Tibial artery (tissue), 4 donors: ENCODE data around the gene FANCB.
A peak's percentile ranks its signal among the peaks of the same experiment; 100 is the strongest.

ENCODE experiments used
- DNase-seq, 2 donors: peaks; one replicate each; pipeline ENCODE4 v3.0.0-alpha.2; 2019
- H3K27ac ChIP-seq, 2 donors: fragments of 200-600 bp; sonication (generic) in 1 of 2; 1 replicate in 1 of 2; 2 replicates in 1 of 2; pipeline ENCODE4 v1.5.1; 2018 to 2019; ENCODE audit warnings: mild to moderate bottlenecking in 1 of 2
- H3K27me3 ChIP-seq, 2 donors: fragments of 200-600 bp; sonication (generic) in 1 of 2; one replicate each; pipeline versions ENCODE4 v1.5.1 to v1.6.0; 2016 to 2019
- H3K36me3 ChIP-seq, 3 donors: fragments of 200-600 bp; sonication (generic) in 2 of 3; one replicate each; pipeline ENCODE4 v1.5.1; 2016 to 2019; ENCODE audit warnings: mild to moderate bottlenecking in 2 of 3
- H3K4me1 ChIP-seq, 4 donors: fragments of 200-600 bp; sonication (generic) in 2 of 4; 1 replicate in 3 of 4; 2 replicates in 1 of 4; pipeline ENCODE4 v1.5.1; 2016 to 2019
- H3K4me3 ChIP-seq, 2 donors: fragments of 200-600 bp; sonication (generic) in 1 of 2; 1 replicate in 1 of 2; 2 replicates in 1 of 2; pipeline ENCODE4 v1.5.1; 2018 to 2019; ENCODE audit warnings: mild to moderate bottlenecking in 2 of 2
- H3K9me3 ChIP-seq, 3 donors: fragments of 200-600 bp; sonication (generic) in 1 of 3; one replicate each; pipeline ENCODE4 v1.5.1; 2016 to 2019
- CTCF ChIP-seq, 2 experiments: fragments of 200-600 bp in 1 of 2; fragments of 450-650 bp in 1 of 2; IDR thresholded peaks; one replicate each; pipeline ENCODE4 v1.5.1; 2017 to 2019; ENCODE audit warnings: antibody characterized with exemption in 2 of 2, mild to moderate bottlenecking in 1 of 2, moderate library complexity in 1 of 2
- intact Hi-C: fragments of 100-400 bp; cut with DNase I; formaldehyde crosslinking; loops from one replicate; pipeline ENCODE4 v1.15.0; 2023; ENCODE audit warnings: low total_unique reads

The FANCB gene

GRCh38 chrX:14872851-14873675, at the start of gene FANCB, which contains the start of gene MOSPD2:
Gene FANCB, minus strand, starts transcription at chrX:14873069. Its CDS starts 7,559 bp downstream, at chrX:14865510.
Gene MOSPD2, plus strand, starts transcription at chrX:14873421. Its CDS starts 108 bp downstream, at chrX:14873529.
- Histone ChIP-seq H3K4me3 (peak within 1 kb of the TSS; percentile 85 to 86), H3K4me1 (peaks cover 0 to 8% (median 0%) of the 10 kb centered on the region in 4 donors), H3K27ac (peak within 1 kb of the TSS; percentile 86 to 90), H3K27me3 (no peaks in the 10 kb centered on the region), H3K9me3 (peaks cover 0 to under 1% (median under 1%) of the 10 kb centered on the region in 3 donors), H3K36me3 (peaks cover 0 to 5% (median 0%) of the 10 kb centered on the region in 3 donors)
- intact Hi-C loops = no loop called here
- peak; percentile 92 to 97 for DNase-seq
- TF ChIP-seq CTCF (IDR thresholded peaks at IDR 0.05) = no peak

GRCh38 chrX:14922437-14922836, 49.6 kb upstream of the FANCB start:
- peaks cover 0 to 17% (median 0%) of the 10 kb centered on the region in 4 donors for H3K4me1 ChIP-seq
- no peaks in the 10 kb centered on the region for H3K36me3 ChIP-seq
- no peak for DNase-seq
- H3K4me3 ChIP-seq = no peak overlapping the region
- H3K9me3 ChIP-seq = no peaks in the 10 kb centered on the region
- no peaks in the 10 kb centered on the region for H3K27me3 ChIP-seq
- intact Hi-C loops = no loop called here
- no peak for TF ChIP-seq CTCF (IDR thresholded peaks at IDR 0.05)
- no peak overlapping the region for H3K27ac ChIP-seq

- Histone ChIP-seq H3K9me3 (no peaks in the 10 kb centered on the region), H3K4me3 (no peak overlapping the region), H3K27me3 (no peaks in the 10 kb centered on the region), H3K36me3 (peaks cover 0 to 12% (median 4%) of the 10 kb centered on the region in 3 donors), H3K4me1 (peaks cover 0 to 10% (median 0%) of the 10 kb centered on the region in 4 donors), H3K27ac (no peak overlapping the region)
- intact Hi-C loops = no loop called here
- no peak for TF ChIP-seq CTCF (IDR thresholded peaks at IDR 0.05)
- DNase-seq = no peak
Measured at GRCh38 chrX:14920196-14920595, 47.3 kb upstream of the FANCB start.

- Histone ChIP-seq H3K36me3 (peaks cover 0 to 12% (median 4%) of the 10 kb centered on the region in 3 donors), H3K27me3 (no peaks in the 10 kb centered on the region), H3K9me3 (no peaks in the 10 kb centered on the region), H3K27ac (no peak overlapping the region), H3K4me1 (peaks cover 0 to 10% (median 0%) of the 10 kb centered on the region in 4 donors), H3K4me3 (no peak overlapping the region)
- no peak for TF ChIP-seq CTCF (IDR thresholded peaks at IDR 0.05)
- DNase-seq = no peak
- intact Hi-C loops = loop anchor here (10.0 kb wide), 1 partner anchor 545 kb away; no protein-coding TSS in a partner anchor
Measured at GRCh38 chrX:14919407-14919806, 46.5 kb upstream of the FANCB start.

GRCh38 chrX:14916017-14916674, 43.3 kb upstream of the FANCB start:
- no peak for TF ChIP-seq CTCF (IDR thresholded peaks at IDR 0.05)
- DNase-seq = no peak
- H3K9me3 ChIP-seq = no peaks in the 10 kb centered on the region
- peaks cover 0 to 10% (median 0%) of the 10 kb centered on the region in 4 donors for H3K4me1 ChIP-seq
- H3K27me3 ChIP-seq = no peaks in the 10 kb centered on the region
- H3K4me3 ChIP-seq = no peak overlapping the region
- intact Hi-C loops = loop anchor here (10.0 kb wide), 1 partner anchor 541 kb away; no protein-coding TSS in a partner anchor
- H3K27ac ChIP-seq = no peak overlapping the region
- H3K36me3 ChIP-seq = peaks cover 0 to 18% (median 13%) of the 10 kb centered on the region in 3 donors
